HepG2 (cell line): ENCODE measurements around the gene WIPF2. TPM values are rescaled to one million over a fixed set of nuclear protein-coding genes. Genes with fewer than 3 reads are reported as not detected.

Source experiments
- ATAC-seq: fragments of 200-7000 bp; cut with Tn5 transposase; 3 replicates; pipeline ENCODE4 v1.9.1; 2020; ENCODE audit warnings: mild to moderate bottlenecking, moderate library complexity
- BruUV-seq: library from RNA; stranded (reverse); fragments of 400-500 nt; replicated peaks from 2 replicates; lab custom pipeline; 2021; lab: Mats Ljungman, UMichigan
- CTCF ChIA-PET: fragments of 300-600 bp; formaldehyde crosslinking; extraction: SDS; loops from one replicate; lab custom pipeline; 2021; ENCODE audit warnings: low total read pairs, inconsistent platforms, low intra/inter-chr PET ratio; lab: Yijun Ruan, JAX
- POLR2A ChIA-PET: fragments of 350-600 bp; sonication (Branson Sonifier 250); formaldehyde crosslinking; loops from one replicate; lab custom pipeline; 2020; ENCODE audit warnings: antibody characterized with exemption, inconsistent platforms; lab: Yijun Ruan, JAX
- DNase-seq: peaks from one replicate; pipeline ENCODE4 v3.0.0-alpha.2; 2015; ENCODE audit warnings: low spot score
- FAIRE-seq: peaks from 3 replicates; lab custom pipeline; 2011; peaks lifted over from hg19 to GRCh38; lab: Jason Lieb, UNC
- H2AFZ ChIP-seq: one replicate; pipeline ENCODE4 v1.6.1; 2011; ENCODE audit warnings: low read length, inconsistent platforms
- H3K27ac ChIP-seq: fragments of 300-600 bp; 3 replicates; pipeline ENCODE4 v1.8.0; 2011; ENCODE audit warnings: mixed run types, mild to moderate bottlenecking, mixed read lengths, low read length, inconsistent platforms; ENCODE audit not compliant: insufficient read depth; ENCODE audit errors: extremely low read length
- H3K27me3 ChIP-seq, 2 experiments: fragments of 200-600 bp in 1 of 2; 2 replicates in 1 of 2; 3 replicates in 1 of 2; pipeline versions ENCODE4 v1.6.0 to v1.8.0; 2011; ENCODE audit warnings: low read length in 2 of 2, mild to moderate bottlenecking in 2 of 2, moderate library complexity in 2 of 2, inconsistent platforms in 1 of 2; ENCODE audit not compliant: insufficient read depth in 2 of 2, control insufficient read depth in 1 of 2
- H3K36me3 ChIP-seq, 2 experiments: fragments of 200-600 bp in 1 of 2; replicated peaks in 1 of 2; 2 replicates in 1 of 2; 3 replicates in 1 of 2; pipeline versions ENCODE4 v1.5.1 to v1.8.0; 2011; ENCODE audit warnings: low read length in 2 of 2, inconsistent platforms in 1 of 2; ENCODE audit not compliant: insufficient read depth in 2 of 2, control insufficient read depth in 1 of 2
- H3K4me1 ChIP-seq: 2 replicates; pipeline ENCODE4 v1.5.1; 2012; ENCODE audit warnings: low read length, inconsistent platforms; ENCODE audit not compliant: insufficient read depth
- H3K4me2 ChIP-seq: 2 replicates; pipeline ENCODE4 v1.6.0; 2011; ENCODE audit warnings: low read depth, low read length, inconsistent platforms
- H3K4me3 ChIP-seq, 3 experiments: fragments of 200-600 bp in 1 of 3; sonication (generic), shearing (Covaris generic) in 1 of 3; replicated peaks in 1 of 3; 2 replicates each; pipeline ENCODE4 v1.5.1; 2011 to 2016; ENCODE audit warnings: low read length in 3 of 3, inconsistent platforms in 2 of 3, low read depth in 2 of 3, mild to moderate bottlenecking in 2 of 3, control low read depth in 1 of 3, mixed read lengths in 1 of 3; ENCODE audit not compliant: insufficient read depth in 1 of 3
- H3K79me2 ChIP-seq: one replicate; pipeline ENCODE4 v1.6.1; 2011; ENCODE audit warnings: low read length, inconsistent platforms; ENCODE audit not compliant: insufficient read depth
- H3K9ac ChIP-seq: 2 replicates; pipeline ENCODE4 v1.6.0; 2011; ENCODE audit warnings: mild to moderate bottlenecking, low read depth, low read length, inconsistent platforms; ENCODE audit not compliant: insufficient read depth
- H3K9me3 ChIP-seq: 2 replicates; pipeline ENCODE4 v1.5.1; 2012; ENCODE audit warnings: mild to moderate bottlenecking, low read length
- H4K20me1 ChIP-seq: 2 replicates; pipeline ENCODE4 v1.6.0; 2011; ENCODE audit warnings: inconsistent platforms, mild to moderate bottlenecking, low read length, moderate library complexity; ENCODE audit not compliant: insufficient read depth
- BRD4 ChIP-seq: sonication (generic); formaldehyde crosslinking; IDR thresholded peaks from 2 replicates; pipeline ENCODE4 v1.4.0; 2020; ENCODE audit warnings: missing genetic modification reagents
- ESRRA ChIP-seq: sonication (generic); formaldehyde crosslinking; IDR thresholded peaks from 2 replicates; pipeline ENCODE4 v1.5.1; 2020; ENCODE audit warnings: mild to moderate bottlenecking, low read depth, missing genetic modification reagents
- ETS1 ChIP-seq: sonication (generic); formaldehyde crosslinking; IDR thresholded peaks from 2 replicates; pipeline ENCODE4 v1.4.0; 2020; ENCODE audit warnings: missing genetic modification reagents
- HNF4A ChIP-seq: sonication (generic); formaldehyde crosslinking; IDR thresholded peaks from 2 replicates; pipeline ENCODE4 v1.4.0; 2020; ENCODE audit warnings: missing genetic modification reagents
- HNRNPH1 ChIP-seq: fragments of 200-400 bp; formaldehyde crosslinking; optimal IDR thresholded peaks from 2 replicates; pipeline ENCODE3; 2017; ENCODE audit warnings: mild to moderate bottlenecking, low read depth, low read length
- KMT2A ChIP-seq: sonication (generic); formaldehyde crosslinking; IDR thresholded peaks from 2 replicates; pipeline ENCODE4 v1.4.0; 2020; ENCODE audit warnings: missing genetic modification reagents
- MIER2 ChIP-seq: IDR thresholded peaks from 2 replicates; pipeline ENCODE4 v1.6.1; 2016; ENCODE audit warnings: missing biosample characterization, missing genetic modification reagents
- RNF219 ChIP-seq: sonication (generic); formaldehyde crosslinking; IDR thresholded peaks from 2 replicates; pipeline ENCODE4 v1.5.0; 2020; ENCODE audit warnings: mild to moderate bottlenecking, missing genetic modification reagents
- TBX3 ChIP-seq: fragments of 450-650 bp; IDR thresholded peaks from 2 replicates; pipeline ENCODE4 v1.6.1; 2017; ENCODE audit warnings: antibody characterized with exemption, mild to moderate bottlenecking, inconsistent platforms, borderline replicate concordance
- YEATS2 ChIP-seq: sonication (generic); formaldehyde crosslinking; IDR thresholded peaks from 2 replicates; pipeline ENCODE4 v1.4.0; 2020; ENCODE audit warnings: missing genetic modification reagents, borderline replicate concordance
- ZFYVE20 ChIP-seq: sonication (generic); formaldehyde crosslinking; IDR thresholded peaks from 2 replicates; pipeline ENCODE4 v1.8.0; 2023; ENCODE audit warnings: low read depth, mild to moderate bottlenecking, moderate library complexity, missing genetic modification reagents, borderline replicate concordance
- ZNF17 ChIP-seq: sonication (generic); formaldehyde crosslinking; IDR thresholded peaks from 2 replicates; pipeline ENCODE4 v1.5.0; 2020; ENCODE audit warnings: mild to moderate bottlenecking, missing genetic modification reagents
- ZNF430 ChIP-seq: sonication (generic); formaldehyde crosslinking; IDR thresholded peaks from 2 replicates; pipeline ENCODE4 v1.9.0; 2021; ENCODE audit warnings: mild to moderate bottlenecking, missing genetic modification reagents
- ZNF468 ChIP-seq: sonication (generic); formaldehyde crosslinking; IDR thresholded peaks from 2 replicates; pipeline ENCODE4 v1.8.0; 2022; ENCODE audit warnings: mild to moderate bottlenecking, moderate library complexity, missing genetic modification reagents
- ZNF552 ChIP-seq: sonication (generic); formaldehyde crosslinking; IDR thresholded peaks from 2 replicates; pipeline ENCODE4 v1.9.0; 2022; ENCODE audit warnings: missing genetic modification reagents, mild to moderate bottlenecking, borderline replicate concordance
- ZNF576 ChIP-seq: sonication (generic); formaldehyde crosslinking; IDR thresholded peaks from 2 replicates; pipeline ENCODE4 v1.4.0; 2020; ENCODE audit warnings: mild to moderate bottlenecking, missing genetic modification reagents
- ZNF720 ChIP-seq: sonication (generic); formaldehyde crosslinking; IDR thresholded peaks from 2 replicates; pipeline ENCODE4 v1.4.0; 2020; ENCODE audit warnings: missing genetic modification reagents
- WGBS: methylation state at CpG from one replicate; pipeline ENCODE4 v1.1.6; 2017; ENCODE audit warnings: low lambda C conversion rate; 5-methylcytosine and 5-hydroxymethylcytosine counted together
- in situ Hi-C: cut with HindIII; loops from 2 replicates; pipeline ENCODE4 v1.10.0; 2017; ENCODE audit warnings: low pct_unique_long_range_greater_than_20kb; ENCODE audit not compliant: extremely low pct_ligation_motif_present
- intact Hi-C: fragments of 100-400 bp; cut with micrococcal nuclease; formaldehyde crosslinking; loops from one replicate; pipeline ENCODE4 v1.10.0; 2022; ENCODE audit not compliant: unreplicated experiment
- polyA plus RNA-seq, 8 experiments: library from polyadenylated mRNA; depleted of rRNA in 3 of 8; stranded (reverse) in 7 of 8; unstranded in 1 of 8; fragments of >200 nt; fragmentation: Illumina TruSeq in 4 of 8; extraction: Trizol in 4 of 8; gene quantifications; 2 replicates each; pipeline versions ENCODE4 v1.2.1 to v1.2.3, GENCODE V29; 2011 to 2016; ENCODE audit warnings: low read depth in 4 of 8, missing spikeins in 1 of 8, mixed read lengths in 1 of 8; ENCODE audit not compliant: insufficient read depth in 1 of 8
- total RNA-seq, 5 experiments: library from RNA; depleted of rRNA; stranded (reverse); fragments of >200 nt; fragmentation: Illumina TruSeq; extraction: Trizol; gene quantifications; 2 replicates each; pipeline ENCODE4 v1.2.3, GENCODE V29; 2016; ENCODE audit warnings: low read depth in 1 of 5

WIPF2 gene
- total and polyA plus RNA-seq, 2 of the 13 experiments (the other 11 are each of a cell fraction or from before 2014, with no cell fraction given) = 7.2 to 10.8 TPM

GRCh38 chr17:40287494-40288369, 68.6 kb downstream of the WIPF2 start, which contains the start of gene CDC6:
TSS of gene CDC6 (plus strand) at chr17:40287879. CDS start at chr17:40289421, 1,542 bp downstream.
- CTCF ChIA-PET = no interaction called here
- peak within 1 kb of the TSS; percentile 92 for H3K27ac ChIP-seq
- BruUV-seq = TSS peak; percentile 69
- H4K20me1 ChIP-seq = no peaks in the 10 kb centered on the region
- peaks cover 72% of the 10 kb centered on the region for H3K4me1 ChIP-seq
- H3K36me3 ChIP-seq = peaks cover 5 to 20% of the 10 kb centered on the region in 2 experiments
- H3K4me2 ChIP-seq = peak within 1 kb of the TSS; percentile 95
- DNase-seq (peak; percentile 100), ATAC-seq (peak; percentile 95), FAIRE-seq (peak; percentile 90)
- peaks cover 32% of the 10 kb centered on the region for H3K79me2 ChIP-seq
- in situ Hi-C loops (loop anchor here (5.0 to 10.0 kb wide), 2 partner anchors 85 to 273 kb away; partner anchors contain the start of gene CSF3), intact Hi-C loops (loop anchor here (5.0 kb wide), 1 partner anchor 145 kb away; the partner anchor contains the start of gene CASC3)
- H2AFZ ChIP-seq = no peak within 1 kb of the TSS
- H3K9me3 ChIP-seq = no peaks in the 10 kb centered on the region
- WGBS = under 1% methylated on average over 29 of the region's 47 CpGs
- no peaks in the 10 kb centered on the region for H3K27me3 ChIP-seq
- H3K4me3 ChIP-seq = peak within 1 kb of the TSS; percentile 81 to 99 (median 92)
- peak within 1 kb of the TSS; percentile 86 for H3K9ac ChIP-seq
- POLR2A ChIA-PET = interaction anchor here (0.6 to 1.5 kb wide), 4 partner anchors 68 to 175 kb away, joined by 3 to 8 read pairs (median 6); partner anchors contain the start of gene WIPF2
- TF ChIP-seq ESRRA (CRISPR knock-in tag) (no peak), ZNF552 (CRISPR knock-in tag) (no peak), TBX3 (no peak; the same call in 1 of the 2 replicates), BRD4 (CRISPR knock-in tag) (peak; percentile 25; the same call in 1 of the 2 replicates), ETS1 (CRISPR knock-in tag) (no peak), RNF219 (CRISPR knock-in tag) (no peak), ZNF468 (CRISPR knock-in tag) (no peak), ZFYVE20 (no peak), HNF4A (0 out of 2 replicates have a peak, but pooled peaks have one; percentile 2), KMT2A (peak; percentile 93), ZNF576 (CRISPR knock-in tag) (no peak), HNRNPH1 (no peak), ZNF720 (CRISPR knock-in tag) (peak; percentile 89; the same call in 1 of the 2 replicates), YEATS2 (peak; percentile 99), MIER2 (CRISPR knock-in tag) (no peak), ZNF17 (no peak), ZNF430 (CRISPR knock-in tag) (0 out of 2 replicates have a peak, but pooled peaks have one; percentile 22)
